IPS-15b (cell line): ENCODE data around the gene TELO2.

Experiments used
- H3K27me3 ChIP-seq: one replicate; pipeline ENCODE4 v1.6.1; 2013; ENCODE audit warnings: low read length; ENCODE audit not compliant: control insufficient read depth, insufficient read depth
- H3K36me3 ChIP-seq: one replicate; pipeline ENCODE4 v1.6.1; 2013; ENCODE audit warnings: low read length; ENCODE audit not compliant: control insufficient read depth, insufficient read depth
- H3K4me1 ChIP-seq: one replicate; pipeline ENCODE4 v1.6.1; 2013; ENCODE audit warnings: mild to moderate bottlenecking, low read length; ENCODE audit not compliant: control insufficient read depth, insufficient read depth
- H3K4me3 ChIP-seq: one replicate; pipeline ENCODE4 v1.5.1; 2013; ENCODE audit warnings: low read depth, low read length
- H3K9ac ChIP-seq: one replicate; pipeline ENCODE4 v1.6.1; 2013; ENCODE audit warnings: low read depth, mild to moderate bottlenecking, low read length
- H3K9me3 ChIP-seq: one replicate; pipeline ENCODE4 v1.6.1; 2013; ENCODE audit warnings: mild to moderate bottlenecking, low read length; ENCODE audit not compliant: control insufficient read depth, insufficient read depth

TELO2 gene

GRCh38 chr16:1506494-1507213, 13.5 kb downstream of the TELO2 start:
- peaks cover 52% of the 10 kb centered on the region for H3K36me3 ChIP-seq
- H3K4me3 ChIP-seq, result no peak overlapping the region
- no peaks in the 10 kb centered on the region for H3K4me1 ChIP-seq
- H3K27me3 ChIP-seq, result no peaks in the 10 kb centered on the region
- H3K9ac ChIP-seq, result no peak overlapping the region
- H3K9me3 ChIP-seq, result no peaks in the 10 kb centered on the region

DNA sequence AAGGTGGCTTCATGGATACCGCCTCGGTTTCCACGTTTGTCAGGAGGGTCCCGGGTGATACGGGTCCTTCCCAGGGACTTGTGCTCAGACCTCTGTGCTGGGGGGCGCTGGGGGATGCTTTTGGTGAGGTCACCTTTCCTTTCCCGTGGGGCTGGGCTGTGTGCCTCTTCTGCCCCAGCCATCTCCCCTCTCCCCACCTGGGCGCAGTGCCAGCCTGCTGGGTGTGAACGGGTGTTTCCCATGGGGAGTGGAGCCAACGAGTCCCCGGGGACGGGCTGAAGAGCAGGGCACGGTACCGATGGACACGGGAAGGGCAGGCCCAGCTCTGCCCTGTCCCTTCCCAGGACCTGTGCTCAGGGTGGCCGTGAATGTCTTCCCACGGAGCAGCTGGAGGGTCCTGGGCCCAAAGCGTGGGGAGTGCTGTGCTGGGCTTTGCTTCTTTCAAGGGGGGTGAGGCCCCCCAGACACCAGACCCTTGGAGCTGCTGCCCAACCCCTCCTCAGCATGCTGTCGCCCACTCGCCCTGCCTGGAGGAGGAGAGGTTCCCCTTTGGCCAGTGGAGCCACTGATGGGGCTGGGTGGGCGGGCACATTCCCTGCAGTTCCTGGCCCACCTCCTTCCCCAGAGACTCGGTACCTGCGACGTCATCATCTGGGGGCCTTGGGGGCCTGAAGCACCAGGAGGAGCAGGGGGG, 15.5 kb downstream of the TELO2 start:
- peaks cover 33% of the 10 kb centered on the region for H3K36me3 ChIP-seq
- no peaks in the 10 kb centered on the region for H3K27me3 ChIP-seq
- no peaks in the 10 kb centered on the region for H3K9me3 ChIP-seq
- no peak overlapping the region for H3K4me3 ChIP-seq
- no peak overlapping the region for H3K9ac ChIP-seq
- H3K4me1 ChIP-seq, result no peaks in the 10 kb centered on the region

- H3K36me3 ChIP-seq, result peaks cover 32% of the 10 kb centered on the region
- H3K9ac ChIP-seq, result no peak overlapping the region
- H3K4me3 ChIP-seq, result no peak overlapping the region
- no peaks in the 10 kb centered on the region for H3K9me3 ChIP-seq
- H3K27me3 ChIP-seq, result no peaks in the 10 kb centered on the region
- H3K4me1 ChIP-seq, result no peaks in the 10 kb centered on the region
Observed at GRCh38 chr16:1509307-1510221, 16.4 kb downstream of the TELO2 start.

- H3K4me3 ChIP-seq, result no peak overlapping the region
- no peaks in the 10 kb centered on the region for H3K27me3 ChIP-seq
- H3K36me3 ChIP-seq, result peaks cover 25% of the 10 kb centered on the region
- H3K9ac ChIP-seq, result no peak overlapping the region
- no peaks in the 10 kb centered on the region for H3K4me1 ChIP-seq
- no peaks in the 10 kb centered on the region for H3K9me3 ChIP-seq
Observed at GRCh38 chr16:1510272-1510671, 17.1 kb downstream of the TELO2 start.

DNA sequence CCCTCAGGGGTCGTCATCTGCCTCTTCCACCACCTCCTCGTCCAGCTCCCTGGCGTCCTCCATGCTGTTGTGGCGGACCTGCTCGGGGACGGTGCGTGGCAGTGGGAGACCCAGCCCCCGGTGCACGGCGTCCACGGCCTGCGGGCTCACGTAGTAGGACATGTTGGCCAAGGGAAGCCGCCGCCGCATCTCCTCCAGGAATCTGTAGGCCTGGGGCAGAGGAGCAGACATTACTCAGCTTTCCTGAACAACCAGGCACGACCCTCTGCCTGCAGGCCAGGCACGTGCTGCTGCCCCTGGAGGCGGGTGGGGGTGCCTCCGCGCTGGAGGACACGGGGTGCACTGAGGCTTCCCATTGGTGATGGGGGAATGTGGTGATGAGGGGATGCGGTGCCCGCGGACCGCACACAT, 17.8 kb downstream of the TELO2 start:
- H3K4me1 ChIP-seq, result no peaks in the 10 kb centered on the region
- H3K9ac ChIP-seq, result no peak overlapping the region
- peaks cover 20% of the 10 kb centered on the region for H3K36me3 ChIP-seq
- H3K27me3 ChIP-seq, result no peaks in the 10 kb centered on the region
- no peaks in the 10 kb centered on the region for H3K9me3 ChIP-seq
- no peak overlapping the region for H3K4me3 ChIP-seq

DNA sequence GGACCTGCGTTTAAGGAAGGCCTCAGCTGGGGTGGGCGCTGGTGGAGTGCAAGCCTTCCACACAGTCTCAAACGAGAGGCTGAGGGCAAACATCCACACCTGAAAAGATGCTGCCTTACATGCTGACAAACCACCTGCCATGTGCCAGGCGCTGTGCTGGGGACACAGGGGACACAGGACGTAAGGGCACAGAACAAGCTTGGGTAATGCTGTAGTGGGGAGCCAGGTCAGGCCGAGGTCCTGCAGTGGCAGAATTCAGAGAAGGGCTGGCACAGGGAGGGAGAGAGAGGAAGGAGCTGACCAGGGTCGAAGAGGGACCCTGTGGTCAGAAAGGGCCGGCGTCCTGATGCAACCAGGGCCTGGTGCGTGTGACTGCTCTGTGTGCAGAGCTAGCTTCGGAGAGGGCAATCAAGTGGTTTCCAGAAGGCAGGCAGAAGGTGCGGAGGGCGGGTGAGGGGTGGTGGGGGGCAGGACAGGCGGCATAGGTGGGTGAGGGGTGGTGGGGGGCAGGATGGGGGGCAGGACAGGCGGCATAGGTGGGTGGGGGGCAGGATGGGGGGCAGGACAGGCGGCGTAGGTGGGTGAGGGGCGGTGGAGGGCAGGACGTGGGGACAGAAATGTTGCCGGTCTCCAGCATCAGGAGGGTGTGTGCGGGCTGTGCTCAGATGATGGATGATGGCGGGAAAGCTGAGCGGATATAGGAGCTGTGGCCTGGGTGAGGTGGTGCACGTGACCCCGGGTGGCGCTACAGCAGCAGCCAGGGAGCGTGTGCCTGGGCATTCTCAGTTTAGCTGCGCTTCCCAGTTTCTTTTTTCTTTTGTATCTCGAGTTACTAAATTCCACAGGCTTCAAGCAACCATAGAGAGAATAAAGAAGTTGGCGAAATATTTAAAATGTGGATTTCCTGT, 18.8 kb downstream of the TELO2 start:
- Histone ChIP-seq H3K9ac (no peak overlapping the region), H3K36me3 (peaks cover 20% of the 10 kb centered on the region), H3K9me3 (no peaks in the 10 kb centered on the region), H3K4me3 (no peak overlapping the region), H3K27me3 (no peaks in the 10 kb centered on the region), H3K4me1 (no peaks in the 10 kb centered on the region)

DNA sequence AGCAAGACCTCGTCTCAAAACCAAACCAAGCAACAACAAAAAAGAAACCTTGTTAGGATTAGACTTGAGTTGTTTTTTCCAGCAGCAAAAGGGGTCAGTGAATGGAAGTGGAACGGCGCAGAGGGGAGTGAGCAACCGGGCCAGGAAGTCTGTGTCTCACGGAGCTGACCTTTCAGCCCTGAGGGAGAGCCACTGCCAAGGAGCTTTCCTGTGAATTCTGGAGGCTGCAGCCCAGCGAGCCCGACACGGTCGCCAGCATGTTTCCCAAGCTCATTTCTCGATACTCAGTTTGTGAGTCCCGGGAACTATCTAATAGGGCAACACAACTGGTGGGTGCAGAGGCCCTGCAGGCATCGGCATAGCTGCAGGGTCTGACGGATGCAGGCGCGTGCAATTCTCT, 19.6 kb downstream of the TELO2 start:
- Histone ChIP-seq H3K36me3 (peaks cover 14% of the 10 kb centered on the region), H3K4me1 (no peaks in the 10 kb centered on the region), H3K27me3 (no peaks in the 10 kb centered on the region), H3K9ac (no peak overlapping the region), H3K9me3 (no peaks in the 10 kb centered on the region), H3K4me3 (no peak overlapping the region)

- Histone ChIP-seq H3K4me3 (no peak overlapping the region), H3K9ac (no peak overlapping the region)
Observed at GRCh38 chr16:1514507-1514906, 21.3 kb downstream of the TELO2 start.

GRCh38 chr16:1518626-1519135, 25.5 kb downstream of the TELO2 start:
- Histone ChIP-seq H3K9ac (no peak overlapping the region), H3K27me3 (no peaks in the 10 kb centered on the region), H3K9me3 (no peaks in the 10 kb centered on the region), H3K36me3 (peaks cover 3% of the 10 kb centered on the region), H3K4me3 (no peak overlapping the region), H3K4me1 (no peaks in the 10 kb centered on the region)

More at GRCh38 chr16:1514507-1514906, 21.3 kb downstream of the TELO2 start:
- H3K36me3 ChIP-seq, result peaks cover 9% of the 10 kb centered on the region
- no peaks in the 10 kb centered on the region for H3K4me1 ChIP-seq
- no peaks in the 10 kb centered on the region for H3K27me3 ChIP-seq
- no peaks in the 10 kb centered on the region for H3K9me3 ChIP-seq

GRCh38 chr16:1519831-1520230, 26.7 kb downstream of the TELO2 start:
- Histone ChIP-seq H3K9me3 (no peaks in the 10 kb centered on the region), H3K36me3 (peaks cover 3% of the 10 kb centered on the region), H3K4me1 (no peaks in the 10 kb centered on the region), H3K4me3 (no peak overlapping the region), H3K9ac (no peak overlapping the region), H3K27me3 (no peaks in the 10 kb centered on the region)

- H3K4me3 ChIP-seq, result no peak overlapping the region
- peaks cover 3% of the 10 kb centered on the region for H3K36me3 ChIP-seq
- no peaks in the 10 kb centered on the region for H3K4me1 ChIP-seq
- no peaks in the 10 kb centered on the region for H3K27me3 ChIP-seq
- H3K9me3 ChIP-seq, result no peaks in the 10 kb centered on the region
- no peak overlapping the region for H3K9ac ChIP-seq
Observed at GRCh38 chr16:1520461-1520860, 27.3 kb downstream of the TELO2 start.
